SH-SY5Y (cell line): Measurements from ENCODE around the gene BRI3BP.

ENCODE experiments used
- GATA2 ChIP-seq: IDR thresholded peaks from 2 replicates; pipeline ENCODE4 v1.6.1; 2011; ENCODE audit warnings: mild to moderate bottlenecking, low read depth, low read length
- GATA3 ChIP-seq: IDR thresholded peaks from 2 replicates; pipeline ENCODE4 v1.6.1; 2011; ENCODE audit warnings: low read depth, mild to moderate bottlenecking, low read length, moderate library complexity

Gene BRI3BP

GRCh38 chr12:124964251-124964650 lies 29.2 kb upstream of the BRI3BP start:
- TF ChIP-seq GATA2, result no peak
- TF ChIP-seq GATA3, result no peak

DNA sequence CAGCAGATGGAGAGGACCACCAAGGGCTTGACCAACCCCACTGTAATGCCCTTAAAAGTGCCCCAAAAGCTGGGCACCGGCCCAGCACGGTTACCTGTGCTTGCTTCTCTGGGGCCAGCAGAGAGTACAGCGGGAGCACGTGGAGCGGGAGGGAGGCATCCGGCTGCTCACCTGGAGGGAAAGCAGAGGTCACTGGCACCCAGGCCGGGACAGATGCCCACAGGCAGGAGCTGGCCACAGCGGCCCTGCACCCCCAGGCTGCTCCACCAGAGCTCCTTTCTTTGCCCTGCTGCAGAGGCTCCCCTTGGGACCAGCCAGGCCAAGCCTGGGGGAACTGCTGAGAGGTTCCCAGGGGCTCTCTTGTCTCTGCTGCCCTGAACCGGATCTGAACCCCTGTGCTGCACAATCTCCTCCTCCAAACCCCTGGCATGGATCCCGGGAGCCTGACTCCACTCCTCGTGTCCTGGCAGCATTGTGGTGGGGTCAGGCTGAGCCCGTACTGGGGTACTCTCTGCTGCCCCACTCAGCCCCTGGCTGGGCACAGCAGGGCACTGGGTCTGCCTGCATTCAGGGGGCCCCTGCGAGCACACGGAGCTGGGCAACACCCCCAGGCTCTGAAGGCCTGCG lies 28.5 kb upstream of the BRI3BP start:
- TF ChIP-seq GATA2, result no peak
- no peak for TF ChIP-seq GATA3

GRCh38 chr12:124967016-124967739 lies 26.3 kb upstream of the BRI3BP start:
- TF ChIP-seq GATA2, result no peak

DNA sequence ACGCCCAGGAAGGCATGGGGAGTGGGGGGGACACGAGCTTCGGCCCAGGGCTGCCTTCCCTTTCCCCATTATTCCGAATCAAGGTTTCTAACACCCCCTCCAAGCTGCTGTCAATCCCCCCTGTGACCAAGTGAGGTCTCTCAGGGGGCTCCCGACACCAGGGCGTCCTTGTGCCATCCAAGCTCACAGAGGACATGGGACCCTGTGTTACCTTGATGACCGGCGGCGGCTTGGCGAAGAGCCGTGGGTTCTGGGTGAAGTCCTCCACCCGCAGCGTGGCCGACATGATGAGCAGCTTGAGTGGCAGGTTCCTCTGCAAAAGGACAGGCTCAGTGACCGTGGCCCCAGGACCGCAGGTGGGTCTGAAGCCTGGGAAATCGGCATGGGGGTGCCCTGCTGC lies 24.8 kb upstream of the BRI3BP start:
- no peak for TF ChIP-seq GATA2
- TF ChIP-seq GATA3, result no peak

DNA sequence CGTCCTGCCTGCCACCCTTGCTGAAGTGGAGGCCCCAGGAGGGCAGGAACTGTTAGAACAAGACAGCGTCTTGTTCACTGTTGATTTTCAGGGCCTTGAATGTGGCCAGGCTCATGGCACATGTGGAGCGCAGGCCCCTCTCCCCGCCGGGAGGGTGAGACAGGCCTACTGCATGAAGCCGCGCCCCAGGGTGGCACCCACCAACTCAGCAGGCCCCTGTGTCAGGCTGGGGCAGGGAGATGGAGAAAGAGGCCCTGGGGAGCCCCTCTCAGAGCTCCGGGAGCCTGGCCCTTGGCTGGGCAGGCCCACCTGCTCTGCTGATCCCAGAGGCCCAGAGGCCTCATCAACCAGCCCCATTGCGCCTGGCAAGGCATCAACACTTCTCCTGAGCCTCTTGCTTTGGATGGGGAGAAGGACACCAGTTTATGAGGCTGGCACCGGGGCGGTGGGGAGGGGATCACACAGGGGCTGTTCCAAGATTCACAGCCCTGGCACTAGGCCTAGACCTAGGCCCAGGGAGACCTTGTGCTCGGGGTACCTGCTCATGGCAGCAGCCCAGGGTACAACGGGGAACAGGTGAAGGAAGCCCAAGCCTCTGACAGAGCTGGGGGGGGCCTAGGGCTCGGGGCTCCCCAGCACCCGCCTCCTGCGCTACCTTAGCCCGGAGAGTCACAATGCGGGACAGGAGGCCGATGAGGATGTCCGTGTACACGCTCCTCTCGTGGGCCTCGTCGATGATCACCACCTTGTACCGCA lies 22.6 kb upstream of the BRI3BP start:
- no peak for TF ChIP-seq GATA3
- no peak for TF ChIP-seq GATA2

GRCh38 chr12:124971603-124972002 lies 21.8 kb upstream of the BRI3BP start:
- no peak for TF ChIP-seq GATA2
- no peak for TF ChIP-seq GATA3

- no peak for TF ChIP-seq GATA2
- no peak for TF ChIP-seq GATA3
These were observed 21.2 kb upstream of the BRI3BP start for GRCh38 chr12:124972211-124972610.

GRCh38 chr12:124975276-124975675 lies 18.2 kb upstream of the BRI3BP start:
- no peak for TF ChIP-seq GATA3
- TF ChIP-seq GATA2, result no peak

- TF ChIP-seq GATA2 (no peak), GATA3 (no peak)
These were observed 16.4 kb upstream of the BRI3BP start for GRCh38 chr12:124976999-124977398.

DNA sequence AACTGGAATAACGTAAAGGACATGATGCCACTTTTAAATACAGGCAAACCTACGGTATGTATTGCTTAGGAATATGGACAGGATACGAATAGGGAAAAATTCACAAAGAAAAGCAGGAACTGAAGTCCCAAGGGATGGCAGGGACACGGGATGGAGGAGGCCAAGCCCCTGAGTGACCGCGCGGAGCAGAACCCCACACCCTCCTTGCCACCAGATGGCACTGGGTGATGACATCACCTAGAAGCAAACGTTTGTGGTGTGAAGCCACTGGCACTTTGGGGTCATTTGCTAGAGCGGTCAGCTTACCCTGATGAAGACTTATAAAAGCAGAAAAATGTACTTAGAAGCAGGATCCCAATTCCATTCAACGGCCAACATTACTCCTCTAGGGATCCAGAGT lies 13.9 kb upstream of the BRI3BP start:
- TF ChIP-seq GATA3 (no peak), GATA2 (no peak)

DNA sequence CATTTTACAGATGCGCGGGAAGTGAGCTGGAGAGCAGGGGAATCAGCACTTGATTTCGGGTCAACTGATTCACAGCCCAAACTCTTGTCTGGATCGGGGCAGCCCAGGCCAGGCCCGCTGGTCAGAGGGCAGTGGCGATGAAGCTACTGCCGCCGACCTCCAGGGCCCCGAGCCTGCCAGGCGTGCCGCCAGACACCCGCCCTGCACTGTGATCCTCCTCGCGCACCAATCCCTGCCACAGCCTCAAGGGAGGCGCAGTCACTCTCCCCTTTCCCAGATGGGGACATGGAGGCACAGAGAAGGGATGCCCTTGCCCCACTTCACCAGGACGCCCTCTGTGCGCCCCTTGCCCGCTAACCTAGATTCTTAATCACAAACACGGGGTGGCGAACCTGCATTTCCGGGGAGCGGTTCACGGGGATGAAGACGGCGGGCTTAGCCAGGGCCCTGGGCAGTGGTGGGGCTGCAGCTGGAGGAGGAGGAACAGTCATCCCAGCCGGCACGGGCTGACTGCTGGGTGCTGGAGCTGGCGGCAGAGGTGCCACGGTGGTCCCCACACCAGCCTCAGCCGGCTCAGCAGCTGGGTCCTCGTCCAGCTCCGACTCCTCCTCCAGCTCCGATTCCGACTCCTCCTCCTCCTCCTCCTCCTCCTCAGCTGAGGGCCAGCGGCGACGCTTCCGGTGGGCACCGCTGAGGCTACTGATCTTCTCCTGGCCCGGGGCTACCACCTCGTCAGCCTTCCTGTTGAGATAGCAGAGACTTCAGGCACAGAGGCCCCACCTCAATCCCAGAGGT lies 13.2 kb upstream of the BRI3BP start:
- TF ChIP-seq GATA2, result no peak
- TF ChIP-seq GATA3, result no peak

- TF ChIP-seq GATA2, result peak; percentile 51
- TF ChIP-seq GATA3, result no peak
These were observed 395 bp upstream of the BRI3BP start for GRCh38 chr12:124992874-124993625.

DNA sequence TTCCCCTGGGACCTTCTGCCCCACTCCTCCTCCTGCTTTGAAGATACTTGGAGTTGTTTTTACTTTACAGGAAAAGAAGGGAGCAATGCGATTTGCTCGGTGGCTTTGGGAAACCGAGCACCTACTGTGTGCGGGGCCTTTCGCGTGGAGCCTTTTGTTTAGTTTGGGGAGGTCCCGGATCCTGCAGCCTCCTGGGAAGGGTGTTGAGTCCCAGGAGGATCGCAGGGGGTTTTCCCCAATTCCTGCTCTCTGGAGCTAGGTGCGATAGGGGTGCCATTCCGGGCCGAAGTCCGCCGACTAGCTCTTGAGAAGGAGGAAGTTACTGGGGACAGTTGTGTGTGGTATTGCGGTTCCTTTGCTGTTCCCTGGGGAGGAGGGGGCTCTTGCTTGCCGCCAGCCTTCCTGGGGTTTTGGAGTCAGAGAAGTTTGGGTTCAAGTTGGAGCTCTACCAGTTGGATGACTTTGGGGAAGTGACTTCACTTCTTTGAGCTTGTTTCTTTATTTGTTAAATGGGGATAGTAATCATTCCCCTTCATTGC lies 1.1 kb downstream of the BRI3BP start:
- TF ChIP-seq GATA3 (no peak), GATA2 (no peak)
